ENCODE results near the gene TRAK1.

TRAK1 gene

GRCh38 chr3:42225486-42226363 lies 134.6 kb downstream of the TRAK1 start:
- DNase-seq (ENCODE audit: extremely low spot score), result no peak
- no peak for TF ChIP-seq HDGF (IDR thresholded peaks at IDR 0.05; ENCODE audit: borderline replicate concordance)
- TF ChIP-seq ZNF384 (IDR thresholded peaks at IDR 0.05), result peak; percentile 41; the same call in 1 of the 2 replicates
- ChIA-PET POLR2A (interaction anchor here (0.6 kb wide), 1 partner anchor 89 kb away, joined by 3 read pairs; no protein-coding TSS in a partner anchor), CTCF (no interaction called here)

- DNase-seq (ENCODE audit: extremely low spot score), result no peak
- CTCF ChIA-PET, result no interaction called here
Measured at GRCh38 chr3:42226470-42227425, 135.6 kb downstream of the TRAK1 start.

GRCh38 chr3:42228796-42229195 lies 137.6 kb downstream of the TRAK1 start:
- no peak for DNase-seq (ENCODE audit: extremely low spot score)
- TF ChIP-seq FOXK2 (IDR thresholded peaks at IDR 0.05) (no peak), CTBP1 (IDR thresholded peaks at IDR 0.05; ENCODE audit: borderline replicate concordance) (no peak), FOXA1 (IDR thresholded peaks at IDR 0.05) (no peak)
- ChIA-PET CTCF (interaction anchor here (1.0 to 1.7 kb wide), 5 partner anchors 18 to 317 kb away, joined by 3 to 18 read pairs (median 3); no protein-coding TSS in a partner anchor), POLR2A (no interaction called here)

More at GRCh38 chr3:42226470-42227425, 135.6 kb downstream of the TRAK1 start:
- POLR2A ChIA-PET, result no interaction called here
- TF ChIP-seq L3MBTL2 (conservative IDR thresholded peaks at IDR 0.05) (no peak), HDGF (IDR thresholded peaks at IDR 0.05; ENCODE audit: borderline replicate concordance) (no peak), CTBP1 (IDR thresholded peaks at IDR 0.05; ENCODE audit: borderline replicate concordance) (no peak), ELF4 (IDR thresholded peaks at IDR 0.05) (no peak), BHLHE40 (IDR thresholded peaks at IDR 0.05; ENCODE audit: borderline replicate concordance) (no peak)

- ChIA-PET CTCF (interaction anchor here (0.6 to 1.7 kb wide), 10 partner anchors 11 to 535 kb away, joined by 3 to 18 read pairs (median 4); no protein-coding TSS in a partner anchor), POLR2A (no interaction called here)
- no peak for DNase-seq (ENCODE audit: extremely low spot score)
- TF ChIP-seq FOXM1 (IDR thresholded peaks at IDR 0.05; ENCODE audit: borderline replicate concordance) (no peak), ZNF384 (IDR thresholded peaks at IDR 0.05) (no peak), CTBP1 (IDR thresholded peaks at IDR 0.05; ENCODE audit: borderline replicate concordance) (no peak), ELF4 (IDR thresholded peaks at IDR 0.05) (no peak), SP1 (IDR thresholded peaks at IDR 0.05) (no peak), BHLHE40 (IDR thresholded peaks at IDR 0.05; ENCODE audit: borderline replicate concordance) (no peak), HDGF (IDR thresholded peaks at IDR 0.05; ENCODE audit: borderline replicate concordance) (no peak)
Measured at GRCh38 chr3:42229266-42229941, 138.2 kb downstream of the TRAK1 start.

- no peak for TF ChIP-seq HDGF (IDR thresholded peaks at IDR 0.05; ENCODE audit: borderline replicate concordance)
- DNase-seq (ENCODE audit: extremely low spot score), result peak; percentile 64
- POLR2A ChIA-PET, result no interaction called here
- CTCF ChIA-PET, result interaction anchor here (0.6 to 1.7 kb wide), 10 partner anchors 11 to 534 kb away, joined by 3 to 18 read pairs (median 4); no protein-coding TSS in a partner anchor
Measured at GRCh38 chr3:42229942-42230688, 139.0 kb downstream of the TRAK1 start.

GRCh38 chr3:42230860-42231259 lies 139.7 kb downstream of the TRAK1 start:
- CTCF ChIA-PET, result no interaction called here
- TF ChIP-seq L3MBTL2 (conservative IDR thresholded peaks at IDR 0.05) (no peak), FOXK2 (IDR thresholded peaks at IDR 0.05) (no peak), FOXA1 (IDR thresholded peaks at IDR 0.05) (no peak), TARDBP (IDR thresholded peaks at IDR 0.05) (no peak)
- DNase-seq (ENCODE audit: extremely low spot score), result no peak
- POLR2A ChIA-PET, result no interaction called here

- DNase-seq (ENCODE audit: extremely low spot score), result no peak
- TF ChIP-seq FOXK2 (IDR thresholded peaks at IDR 0.05), result no peak
- no peak for TF ChIP-seq SUZ12 (IDR thresholded peaks at IDR 0.05)
- no peak for TF ChIP-seq FOXA1 (IDR thresholded peaks at IDR 0.05)
- no peak for TF ChIP-seq HDGF (IDR thresholded peaks at IDR 0.05; ENCODE audit: borderline replicate concordance)
- no peak for TF ChIP-seq FOXM1 (IDR thresholded peaks at IDR 0.05; ENCODE audit: borderline replicate concordance)
- no peak for TF ChIP-seq LEF1 (IDR thresholded peaks at IDR 0.05; ENCODE audit: borderline replicate concordance)
- TF ChIP-seq SP1 (IDR thresholded peaks at IDR 0.05), result no peak
- TF ChIP-seq CTBP1 (IDR thresholded peaks at IDR 0.05; ENCODE audit: borderline replicate concordance), result no peak
- TF ChIP-seq ARNT (IDR thresholded peaks at IDR 0.05), result no peak
- TF ChIP-seq ZNF384 (IDR thresholded peaks at IDR 0.05), result no peak
- no peak for TF ChIP-seq PKNOX1 (IDR thresholded peaks at IDR 0.05)
- no peak for TF ChIP-seq ELF4 (IDR thresholded peaks at IDR 0.05)
- ChIA-PET POLR2A (no interaction called here), CTCF (interaction anchor here (0.7 kb wide), 1 partner anchor 12 kb away, joined by 4 read pairs; no protein-coding TSS in a partner anchor)
Measured at GRCh38 chr3:42235532-42235931, 144.4 kb downstream of the TRAK1 start.

All from HEK293T (cell line).